Parathyroid adenoma (tissue), 2 donors: ENCODE results near the gene NUP58.

Source experiments
- H2AFZ ChIP-seq: fragments of 300-600 bp; sonication (generic); one replicate; pipeline ENCODE4 v1.7.0; 2017; ENCODE audit warnings: antibody characterized with exemption, mild to moderate bottlenecking
- H3K27ac ChIP-seq: fragments of 300-600 bp; sonication (generic); one replicate; pipeline ENCODE4 v1.7.0; 2017
- H3K27me3 ChIP-seq: fragments of 300-600 bp; sonication (generic); one replicate; pipeline ENCODE4 v1.7.0; 2017; ENCODE audit warnings: low read length; ENCODE audit not compliant: control insufficient read depth, insufficient read depth
- H3K36me3 ChIP-seq: fragments of 300-600 bp; sonication (generic); one replicate; pipeline ENCODE4 v1.7.0; 2017; ENCODE audit warnings: low read length; ENCODE audit not compliant: control insufficient read depth, insufficient read depth
- H3K4me1 ChIP-seq: fragments of 300-600 bp; sonication (generic); one replicate; pipeline ENCODE4 v1.7.0; 2017; ENCODE audit warnings: control low read depth
- H3K4me2 ChIP-seq: fragments of 300-600 bp; sonication (generic); one replicate; pipeline ENCODE4 v1.7.0; 2017; ENCODE audit warnings: low read length
- H3K4me3 ChIP-seq: fragments of 300-600 bp; sonication (generic); one replicate; pipeline ENCODE4 v1.7.0; 2017; ENCODE audit warnings: low read depth, low read length
- H3K79me2 ChIP-seq: fragments of 300-600 bp; sonication (generic); one replicate; pipeline ENCODE4 v1.7.0; 2017; ENCODE audit warnings: control low read depth
- H3K9ac ChIP-seq: fragments of 300-600 bp; sonication (generic); one replicate; pipeline ENCODE4 v1.7.0; 2017; ENCODE audit warnings: mild to moderate bottlenecking
- H3K9me3 ChIP-seq: fragments of 300-600 bp; sonication (generic); one replicate; pipeline ENCODE4 v1.7.0; 2017; ENCODE audit warnings: low read length; ENCODE audit not compliant: control insufficient read depth
- TF ChIP-seq, protein P1 (sequence below): fragments of 300-600 bp; sonication (generic); IDR thresholded peaks from one replicate; pipeline ENCODE4 v1.7.0; 2017; ENCODE audit warnings: antibody characterized with exemption, mild to moderate bottlenecking
- donor health status: primary hyperparathyroidism.

Gene NUP58

DNA sequence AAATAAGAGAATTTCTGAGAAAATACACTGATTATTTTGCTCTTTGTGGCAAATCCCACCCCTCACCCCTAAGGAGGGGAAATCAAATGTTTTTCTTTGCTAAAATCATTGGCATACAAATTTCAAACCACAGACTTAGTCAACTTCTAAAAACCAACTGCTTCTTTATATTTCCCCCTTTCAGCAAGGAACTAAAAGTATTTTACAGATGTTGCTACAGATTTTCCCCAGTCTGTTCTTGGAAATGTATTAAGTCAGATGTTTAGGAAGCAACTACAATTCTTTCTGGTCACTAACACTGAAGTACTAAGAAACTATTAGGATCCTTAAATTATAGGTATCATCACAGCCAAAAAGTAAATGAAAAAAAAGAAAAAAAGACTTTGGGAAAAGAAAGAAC lies 21.0 kb upstream of the NUP58 start:
- no peak overlapping the region for H3K4me2 ChIP-seq
- no peaks in the 10 kb centered on the region for H3K9me3 ChIP-seq
- H3K27me3 ChIP-seq = no peaks in the 10 kb centered on the region
- TF ChIP-seq, protein P1, sequence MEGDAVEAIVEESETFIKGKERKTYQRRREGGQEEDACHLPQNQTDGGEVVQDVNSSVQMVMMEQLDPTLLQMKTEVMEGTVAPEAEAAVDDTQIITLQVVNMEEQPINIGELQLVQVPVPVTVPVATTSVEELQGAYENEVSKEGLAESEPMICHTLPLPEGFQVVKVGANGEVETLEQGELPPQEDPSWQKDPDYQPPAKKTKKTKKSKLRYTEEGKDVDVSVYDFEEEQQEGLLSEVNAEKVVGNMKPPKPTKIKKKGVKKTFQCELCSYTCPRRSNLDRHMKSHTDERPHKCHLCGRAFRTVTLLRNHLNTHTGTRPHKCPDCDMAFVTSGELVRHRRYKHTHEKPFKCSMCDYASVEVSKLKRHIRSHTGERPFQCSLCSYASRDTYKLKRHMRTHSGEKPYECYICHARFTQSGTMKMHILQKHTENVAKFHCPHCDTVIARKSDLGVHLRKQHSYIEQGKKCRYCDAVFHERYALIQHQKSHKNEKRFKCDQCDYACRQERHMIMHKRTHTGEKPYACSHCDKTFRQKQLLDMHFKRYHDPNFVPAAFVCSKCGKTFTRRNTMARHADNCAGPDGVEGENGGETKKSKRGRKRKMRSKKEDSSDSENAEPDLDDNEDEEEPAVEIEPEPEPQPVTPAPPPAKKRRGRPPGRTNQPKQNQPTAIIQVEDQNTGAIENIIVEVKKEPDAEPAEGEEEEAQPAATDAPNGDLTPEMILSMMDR = no peak
- no peaks in the 10 kb centered on the region for H3K36me3 ChIP-seq
- H3K27ac ChIP-seq = no peak overlapping the region
- no peak overlapping the region for H2AFZ ChIP-seq
- no peak overlapping the region for H3K4me3 ChIP-seq
- no peaks in the 10 kb centered on the region for H3K4me1 ChIP-seq
- H3K9ac ChIP-seq = no peak overlapping the region
- peaks cover 2% of the 10 kb centered on the region for H3K79me2 ChIP-seq

DNA sequence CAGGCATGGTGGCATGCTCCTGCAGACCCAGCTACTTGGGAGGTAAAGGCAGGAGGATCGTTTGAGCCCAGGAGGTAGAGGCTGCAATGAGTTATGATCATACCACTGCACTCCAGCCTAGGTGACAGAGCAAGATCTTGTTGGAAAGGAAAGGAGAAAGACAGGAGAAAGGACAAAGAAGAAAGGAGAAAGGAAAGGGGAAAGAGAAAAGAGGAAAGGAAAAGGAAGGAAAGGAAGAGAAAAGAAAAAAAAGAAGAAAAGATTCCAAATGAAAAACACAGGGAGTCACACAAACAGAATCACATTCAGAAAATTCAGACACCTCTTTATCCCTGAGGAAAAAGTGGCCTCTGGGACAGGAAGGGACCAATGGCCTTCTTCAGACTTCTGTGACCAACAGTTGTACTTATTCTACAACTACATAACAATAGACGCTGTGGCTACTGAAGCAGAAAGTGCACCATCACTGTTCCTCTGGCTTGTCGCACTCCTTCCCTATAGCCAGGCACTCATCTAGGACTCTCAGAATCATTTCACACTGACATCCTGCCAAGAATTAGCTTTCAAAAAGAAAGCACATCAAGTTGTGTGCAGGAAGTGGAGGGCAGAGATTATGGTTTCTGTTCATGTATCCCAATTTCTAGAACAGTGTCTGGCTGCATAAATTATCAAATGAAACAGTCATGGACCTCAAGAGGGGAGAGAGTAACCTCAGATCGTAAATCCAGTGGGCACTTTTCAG lies 20.1 kb upstream of the NUP58 start:
- Histone ChIP-seq H3K27ac (no peak overlapping the region), H3K27me3 (no peaks in the 10 kb centered on the region), H3K9ac (no peak overlapping the region), H3K79me2 (peaks cover 3% of the 10 kb centered on the region), H3K36me3 (no peaks in the 10 kb centered on the region), H2AFZ (no peak overlapping the region), H3K4me3 (no peak overlapping the region), H3K4me1 (peaks cover 2% of the 10 kb centered on the region), H3K9me3 (no peaks in the 10 kb centered on the region), H3K4me2 (no peak overlapping the region)
- TF ChIP-seq, protein P1 = no peak

DNA sequence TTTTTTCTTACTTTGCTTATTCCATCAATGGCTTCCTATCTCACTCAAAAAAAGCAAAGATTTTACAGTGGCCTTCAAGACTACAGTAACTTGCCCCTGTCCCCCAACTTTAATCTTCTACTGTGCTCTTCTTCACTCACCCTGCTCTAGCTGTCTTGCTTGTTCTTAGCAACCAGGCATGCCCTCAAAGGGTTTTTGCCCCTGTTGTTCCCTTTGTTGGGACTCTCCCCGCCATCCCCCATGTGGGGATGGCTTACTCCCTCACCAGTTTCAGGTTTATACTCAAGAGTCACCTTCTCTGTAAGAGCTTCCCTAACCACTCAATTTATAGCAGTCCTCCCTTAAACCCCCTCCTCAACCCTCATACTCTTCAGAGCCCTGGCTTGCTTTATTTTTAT lies 19.5 kb upstream of the NUP58 start:
- Histone ChIP-seq H3K4me1 (peaks cover 2% of the 10 kb centered on the region), H2AFZ (no peak overlapping the region), H3K27ac (no peak overlapping the region), H3K36me3 (no peaks in the 10 kb centered on the region), H3K79me2 (peaks cover 7% of the 10 kb centered on the region), H3K9ac (no peak overlapping the region), H3K4me2 (no peak overlapping the region), H3K27me3 (no peaks in the 10 kb centered on the region), H3K4me3 (no peak overlapping the region), H3K9me3 (no peaks in the 10 kb centered on the region)
- TF ChIP-seq, protein P1 = no peak

DNA sequence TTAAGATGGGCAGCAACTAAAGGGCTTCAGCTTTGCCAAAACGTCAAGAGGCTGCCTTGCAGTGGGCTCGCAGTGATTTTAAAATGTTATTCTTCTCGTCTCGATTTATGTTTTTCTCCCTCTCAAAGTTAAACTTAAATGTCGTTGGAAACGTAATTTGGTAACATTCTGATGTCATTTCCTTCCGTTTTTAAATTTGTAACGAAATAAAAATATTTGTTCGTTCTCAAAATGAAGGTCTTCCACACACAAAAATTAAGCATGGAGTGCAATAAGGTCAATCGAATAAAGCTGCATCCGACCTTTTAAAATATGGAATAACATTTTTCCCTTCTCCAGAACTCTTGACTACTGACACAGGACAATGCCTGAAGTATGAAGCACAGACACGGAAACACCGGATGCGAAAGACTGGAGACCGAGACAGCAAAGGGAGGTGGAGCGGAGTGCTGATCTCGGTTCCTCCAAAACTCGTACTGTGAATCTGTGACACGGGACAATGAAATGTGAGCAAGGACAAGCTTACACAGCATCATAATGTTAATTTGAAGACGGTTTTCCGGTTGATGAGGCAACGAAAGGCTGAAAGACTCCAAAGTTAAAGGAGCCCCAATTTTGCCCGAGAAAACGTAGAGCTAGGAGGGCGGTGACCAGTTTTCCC lies 15.0 kb upstream of the NUP58 start:
- H3K27ac ChIP-seq = peak overlapping the region; percentile 64
- peak overlapping the region; percentile 88 for H3K4me2 ChIP-seq
- H3K4me1 ChIP-seq = peaks cover 2% of the 10 kb centered on the region
- peaks cover 8% of the 10 kb centered on the region for H3K79me2 ChIP-seq
- H3K4me3 ChIP-seq = peak overlapping the region; percentile 90
- TF ChIP-seq, protein P1 = no peak
- no peaks in the 10 kb centered on the region for H3K36me3 ChIP-seq
- peak overlapping the region; percentile 46 for H3K9ac ChIP-seq
- H3K9me3 ChIP-seq = no peaks in the 10 kb centered on the region
- H2AFZ ChIP-seq = peak overlapping the region; percentile 85
- no peaks in the 10 kb centered on the region for H3K27me3 ChIP-seq
